ENCODE data around the gene SERGEF.

The SERGEF gene

GRCh38 chr11:17859552-17859951 is 153.3 kb downstream of the SERGEF start:
- no peak for DNase-seq (ENCODE audit: low read depth)

- DNase-seq (ENCODE audit: low read depth) = no peak
These were observed 157.1 kb downstream of the SERGEF start for GRCh38 chr11:17855531-17856290.

- no peak for DNase-seq (ENCODE audit: low read depth)
These were observed 159.6 kb downstream of the SERGEF start for GRCh38 chr11:17853280-17853679.

- DNase-seq (ENCODE audit: low read depth) = no peak
These were observed 160.6 kb downstream of the SERGEF start for GRCh38 chr11:17852246-17852645.

GRCh38 chr11:17851697-17852096 is 161.2 kb downstream of the SERGEF start:
- DNase-seq (ENCODE audit: low read depth) = no peak

- no peak for DNase-seq (ENCODE audit: low read depth)
These were observed 162.5 kb downstream of the SERGEF start for GRCh38 chr11:17850336-17850735.

- no peak for DNase-seq (ENCODE audit: low read depth)
These were observed 164.1 kb downstream of the SERGEF start for GRCh38 chr11:17848715-17849114.

- DNase-seq (ENCODE audit: low read depth) = peak; percentile 11
These were observed 165.9 kb downstream of the SERGEF start for GRCh38 chr11:17846852-17847453.

- peak; percentile 30 for DNase-seq (ENCODE audit: low read depth)
These were observed 167.4 kb downstream of the SERGEF start for GRCh38 chr11:17845431-17845881.

- no peak for DNase-seq (ENCODE audit: low read depth)
These were observed 172.7 kb downstream of the SERGEF start for GRCh38 chr11:17840101-17840548.

- no peak for DNase-seq (ENCODE audit: low read depth)
These were observed 173.4 kb downstream of the SERGEF start for GRCh38 chr11:17839450-17839849.

- DNase-seq (ENCODE audit: low read depth) = no peak
These were observed 174.7 kb downstream of the SERGEF start for GRCh38 chr11:17838102-17838501.

- no peak for DNase-seq (ENCODE audit: low read depth)
These were observed 181.0 kb downstream of the SERGEF start for GRCh38 chr11:17831883-17832282.

- no peak for DNase-seq (ENCODE audit: low read depth)
These were observed 181.6 kb downstream of the SERGEF start for GRCh38 chr11:17831228-17831627.

GRCh38 chr11:17828311-17828751 is 184.5 kb downstream of the SERGEF start:
- no peak for DNase-seq (ENCODE audit: low read depth)

- no peak for DNase-seq (ENCODE audit: low read depth)
These were observed 185.8 kb downstream of the SERGEF start for GRCh38 chr11:17827006-17827405.

- DNase-seq (ENCODE audit: low read depth) = no peak
These were observed 190.5 kb downstream of the SERGEF start for GRCh38 chr11:17822401-17822781.

- peak; percentile 3 for DNase-seq (ENCODE audit: low read depth)
These were observed 191.0 kb downstream of the SERGEF start for GRCh38 chr11:17821648-17822400.

- DNase-seq (ENCODE audit: low read depth) = no peak
These were observed 196.5 kb downstream of the SERGEF start for GRCh38 chr11:17816232-17816931.

- no peak for DNase-seq (ENCODE audit: low read depth)
These were observed 198.3 kb downstream of the SERGEF start for GRCh38 chr11:17814546-17814945.

GRCh38 chr11:17813391-17814059 is 199.3 kb downstream of the SERGEF start:
- DNase-seq (ENCODE audit: low read depth) = no peak

GRCh38 chr11:17812865-17813187 is 200.0 kb downstream of the SERGEF start:
- no peak for DNase-seq (ENCODE audit: low read depth)

All from non-pigmented ciliary epithelial cell (primary cell).